ENCODE measurements around the gene RPUSD3. TPM values are rescaled to one million over a fixed set of nuclear protein-coding genes. Genes with fewer than 3 reads are reported as not detected.

The RPUSD3 gene
- total and polyA plus RNA-seq, 12 donors: 26.4 to 45.7 (median 30.1) TPM

GRCh38 chr3:9831253-9831652, 12.6 kb downstream of the RPUSD3 start:
- Histone ChIP-seq H3K27ac (no peak overlapping the region), H3K36me3 (peaks cover 0 to 97% (median 15%) of the 10 kb centered on the region in 9 donors), H3K27me3 (no peaks in the 10 kb centered on the region), H3K9me3 (no peaks in the 10 kb centered on the region), H3K4me1 (no peaks in the 10 kb centered on the region), H3K4me3 (no peak overlapping the region)
- no peak for ATAC-seq
- 97 to 99% methylated on average over 3 of the region's 3 CpGs for whole genome bisulfite sequencing, 2 donors
- TF ChIP-seq, protein P1, sequence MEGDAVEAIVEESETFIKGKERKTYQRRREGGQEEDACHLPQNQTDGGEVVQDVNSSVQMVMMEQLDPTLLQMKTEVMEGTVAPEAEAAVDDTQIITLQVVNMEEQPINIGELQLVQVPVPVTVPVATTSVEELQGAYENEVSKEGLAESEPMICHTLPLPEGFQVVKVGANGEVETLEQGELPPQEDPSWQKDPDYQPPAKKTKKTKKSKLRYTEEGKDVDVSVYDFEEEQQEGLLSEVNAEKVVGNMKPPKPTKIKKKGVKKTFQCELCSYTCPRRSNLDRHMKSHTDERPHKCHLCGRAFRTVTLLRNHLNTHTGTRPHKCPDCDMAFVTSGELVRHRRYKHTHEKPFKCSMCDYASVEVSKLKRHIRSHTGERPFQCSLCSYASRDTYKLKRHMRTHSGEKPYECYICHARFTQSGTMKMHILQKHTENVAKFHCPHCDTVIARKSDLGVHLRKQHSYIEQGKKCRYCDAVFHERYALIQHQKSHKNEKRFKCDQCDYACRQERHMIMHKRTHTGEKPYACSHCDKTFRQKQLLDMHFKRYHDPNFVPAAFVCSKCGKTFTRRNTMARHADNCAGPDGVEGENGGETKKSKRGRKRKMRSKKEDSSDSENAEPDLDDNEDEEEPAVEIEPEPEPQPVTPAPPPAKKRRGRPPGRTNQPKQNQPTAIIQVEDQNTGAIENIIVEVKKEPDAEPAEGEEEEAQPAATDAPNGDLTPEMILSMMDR (IDR thresholded peaks at IDR 0.05): no peak
- DNase-seq: no peak
- intact Hi-C loops (cut with DNase I): no loop called here

- intact Hi-C loops (cut with DNase I): no loop called here
- no peak for DNase-seq
- Histone ChIP-seq H3K9me3 (no peaks in the 10 kb centered on the region), H3K4me3 (no peak overlapping the region), H3K4me1 (no peaks in the 10 kb centered on the region), H3K36me3 (peaks cover 0 to 81% (median 15%) of the 10 kb centered on the region in 9 donors), H3K27me3 (no peaks in the 10 kb centered on the region), H3K27ac (no peak overlapping the region)
- TF ChIP-seq, protein P1 (IDR thresholded peaks at IDR 0.05): no peak
- no peak for ATAC-seq
- 95 to 97% methylated on average over 17 of the region's 17 CpGs for WGBS, 2 donors
These were observed 14.7 kb downstream of the RPUSD3 start for GRCh38 chr3:9828801-9829755.

- Histone ChIP-seq H3K4me3 (no peak overlapping the region), H3K4me1 (no peaks in the 10 kb centered on the region), H3K27ac (no peak overlapping the region), H3K27me3 (no peaks in the 10 kb centered on the region), H3K36me3 (peaks cover 0 to 60% (median 3%) of the 10 kb centered on the region in 9 donors), H3K9me3 (no peaks in the 10 kb centered on the region)
- ATAC-seq (no peak), DNase-seq (no peak)
- intact Hi-C loops (cut with DNase I): no loop called here
- 80 to 81% methylated on average over 20 of the region's 20 CpGs for WGBS, 2 donors
- TF ChIP-seq, protein P1 (IDR thresholded peaks at IDR 0.05): peak in 4 of 9 donors; percentile 8 to 26 (median 14)
These were observed 16.8 kb downstream of the RPUSD3 start for GRCh38 chr3:9826815-9827573.

DNA sequence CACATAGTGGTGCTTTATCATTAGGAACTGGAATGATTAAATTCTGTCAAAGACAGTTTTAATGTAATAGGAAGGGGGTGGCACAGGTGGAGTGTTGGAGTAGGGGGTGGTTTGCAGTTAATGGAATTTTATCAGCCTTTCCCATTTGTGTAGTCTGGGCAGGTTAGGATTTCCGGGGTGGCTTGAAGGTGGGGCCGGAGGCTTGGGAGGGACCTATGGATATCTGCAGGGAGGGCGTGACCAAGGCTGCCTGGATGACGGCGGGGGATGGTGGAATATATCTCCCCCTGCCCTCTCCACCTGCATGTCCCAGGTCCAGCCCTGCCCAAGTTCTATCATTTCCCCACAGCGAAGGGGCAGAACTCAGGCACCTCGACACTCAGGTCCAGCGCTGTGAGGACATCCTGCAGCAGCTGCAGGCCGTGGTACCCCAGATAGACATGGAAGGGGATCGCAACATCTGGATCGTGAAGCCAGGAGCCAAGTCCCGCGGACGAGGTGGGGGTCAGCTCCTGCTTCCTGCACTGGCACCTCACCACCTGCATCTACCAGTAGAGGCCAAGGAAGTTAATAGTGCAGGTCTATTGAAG, 18.3 kb downstream of the RPUSD3 start:
- intact Hi-C loops (cut with DNase I): no loop called here
- TF ChIP-seq, protein P1 (IDR thresholded peaks at IDR 0.05): no peak
- 75 to 76% methylated on average over 14 of the region's 14 CpGs for WGBS, 2 donors
- DNase-seq (no peak), ATAC-seq (no peak)
- Histone ChIP-seq H3K4me3 (no peak overlapping the region), H3K27ac (no peak overlapping the region), H3K36me3 (peaks cover 0 to 57% (median 0%) of the 10 kb centered on the region in 9 donors), H3K27me3 (no peaks in the 10 kb centered on the region), H3K4me1 (no peaks in the 10 kb centered on the region), H3K9me3 (no peaks in the 10 kb centered on the region)
